Activated gamma-delta T cell treated with anti-CD3 and anti-CD28 coated beads, Interleukin-2, amount 50 U/mL, for 16 hours (primary cell): ENCODE measurements around the gene PPIL1.

ENCODE experiments used
- DNase-seq: peaks from one replicate; pipeline ENCODE4 v3.0.0-alpha.2; 2020; ENCODE audit warnings: low read depth

PPIL1 gene

DNA sequence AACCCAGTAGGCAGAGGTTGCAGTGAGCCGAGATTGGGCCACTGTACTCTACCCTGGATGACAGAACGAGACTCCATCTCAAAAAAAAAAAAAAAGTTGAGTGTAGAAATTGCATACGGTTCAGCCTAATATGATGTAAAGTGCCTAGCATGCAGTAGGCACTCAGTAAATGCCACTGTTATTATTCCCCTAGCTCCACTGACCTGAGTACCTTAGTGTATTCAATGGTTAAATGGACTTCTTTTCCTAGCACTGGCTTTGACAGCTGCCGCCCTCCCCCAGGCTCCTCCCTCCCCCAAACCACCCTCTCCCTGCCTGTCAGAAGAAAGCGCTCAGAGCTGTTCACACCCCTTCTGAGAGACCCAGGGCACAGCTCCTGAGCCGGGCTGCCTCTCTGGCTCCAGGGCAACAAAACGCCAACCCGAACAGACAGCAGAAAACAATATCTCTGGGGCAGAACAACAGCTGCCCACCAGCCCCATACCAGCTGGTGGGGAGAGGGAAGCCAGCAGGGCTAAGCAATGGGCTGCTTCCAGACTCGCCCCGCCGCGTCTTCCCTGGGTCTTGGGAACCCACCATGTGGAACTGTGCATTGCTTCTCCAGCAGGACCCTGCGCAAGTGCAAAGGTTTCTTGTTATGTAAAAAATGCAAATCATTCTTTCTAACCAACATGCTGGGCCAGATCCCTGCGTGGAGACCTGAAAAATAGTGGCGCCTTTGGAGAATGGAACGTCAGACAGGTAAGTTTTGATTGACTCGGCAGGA is 39.8 kb downstream of the PPIL1 start:
- DNase-seq, result no peak

DNA sequence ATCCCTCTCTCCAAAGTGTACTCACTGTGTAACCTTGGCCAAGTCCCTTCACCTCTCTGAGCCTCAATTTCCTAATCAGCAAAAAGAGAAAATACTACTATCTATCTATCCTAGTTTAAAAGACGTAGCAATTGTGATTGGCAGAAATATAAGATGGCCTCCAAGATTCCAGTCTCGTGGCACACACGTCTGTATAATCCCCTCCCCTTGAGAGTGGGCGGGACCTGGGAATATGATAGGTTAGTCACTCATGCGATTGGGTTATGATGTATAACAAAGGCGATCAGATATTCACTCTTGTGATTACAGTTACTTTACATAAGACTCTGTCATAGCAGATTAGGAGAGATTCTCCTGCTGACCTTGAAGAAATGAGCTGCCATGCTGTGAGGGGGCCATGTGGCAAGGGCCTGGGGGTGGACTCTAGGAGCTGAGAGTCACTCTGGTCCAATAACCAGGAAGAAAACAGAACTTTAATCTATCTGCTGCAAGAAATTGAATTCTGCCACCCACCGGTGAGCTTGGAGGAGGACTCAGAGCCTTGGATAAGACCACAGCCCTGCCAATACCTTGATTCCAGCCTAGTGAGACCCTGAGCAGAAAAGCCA is 41.3 kb downstream of the PPIL1 start:
- no peak for DNase-seq

DNA sequence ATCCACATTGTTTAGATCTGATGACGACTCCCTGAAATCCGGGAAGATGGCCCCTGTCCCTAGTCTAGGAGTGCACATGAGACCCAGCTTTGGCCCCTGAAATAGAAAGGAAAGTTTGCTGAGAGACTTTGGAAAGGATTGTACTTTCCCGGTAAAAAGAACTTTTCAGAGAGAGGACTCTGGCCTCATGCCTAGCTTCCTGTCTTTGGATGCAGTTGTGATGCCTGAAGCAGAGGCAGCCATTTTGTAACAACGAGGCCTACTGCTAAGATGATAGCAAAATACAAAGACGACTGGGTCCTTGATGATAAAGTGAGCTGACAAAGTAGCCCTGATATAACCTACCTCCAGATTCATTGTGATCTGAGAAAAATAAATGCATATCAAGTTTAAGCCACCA is 42.3 kb downstream of the PPIL1 start:
- no peak for DNase-seq

DNA sequence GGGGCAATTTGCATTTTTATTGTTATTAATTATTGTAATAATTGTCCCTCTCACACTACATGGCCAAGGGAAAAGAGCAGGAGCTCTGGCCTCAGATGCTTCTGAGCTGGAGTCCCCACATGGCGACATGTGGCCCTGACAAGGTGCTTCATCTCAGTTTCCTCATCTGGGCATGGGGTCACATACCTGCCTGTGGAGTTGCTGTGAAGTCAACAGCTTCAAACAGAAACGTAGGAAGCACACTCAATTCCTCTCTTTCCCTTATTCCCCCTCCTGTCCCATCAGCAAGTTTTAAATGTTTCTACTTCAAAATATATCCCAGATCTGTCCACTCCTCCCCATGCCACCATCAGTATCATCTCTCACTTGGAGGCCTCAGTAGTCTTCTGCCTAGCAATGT is 44.0 kb downstream of the PPIL1 start:
- no peak for DNase-seq

DNA sequence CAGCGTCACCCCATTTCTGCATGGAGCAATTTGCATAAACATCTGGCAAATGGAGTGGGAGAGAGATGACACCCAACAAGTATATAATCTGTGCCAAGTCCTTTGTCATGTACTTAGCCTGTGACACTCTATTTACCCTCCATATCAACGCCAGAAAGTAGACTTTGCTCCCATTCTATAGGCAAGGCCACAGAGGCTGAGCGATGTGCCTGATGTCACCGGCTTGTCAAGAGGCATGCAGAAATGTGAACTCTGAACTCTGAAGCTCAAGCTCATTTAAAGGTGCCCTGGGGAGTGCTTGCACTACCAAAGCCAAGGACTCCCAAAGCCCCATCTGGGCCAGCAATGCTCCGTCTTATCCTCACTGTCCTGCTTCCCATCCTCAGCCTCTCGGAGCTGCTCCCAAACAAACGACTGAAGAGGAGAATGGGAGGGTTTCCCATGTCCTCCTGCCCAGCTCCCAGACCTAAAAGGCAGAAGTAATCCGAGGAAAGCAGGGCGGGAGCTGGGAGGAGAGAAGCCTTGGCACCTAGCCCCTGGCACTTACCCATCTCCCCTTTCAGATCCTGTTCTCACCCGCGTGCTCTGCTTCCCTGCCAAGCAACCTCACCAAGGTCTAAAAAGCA is 44.6 kb downstream of the PPIL1 start:
- DNase-seq, result no peak

DNA sequence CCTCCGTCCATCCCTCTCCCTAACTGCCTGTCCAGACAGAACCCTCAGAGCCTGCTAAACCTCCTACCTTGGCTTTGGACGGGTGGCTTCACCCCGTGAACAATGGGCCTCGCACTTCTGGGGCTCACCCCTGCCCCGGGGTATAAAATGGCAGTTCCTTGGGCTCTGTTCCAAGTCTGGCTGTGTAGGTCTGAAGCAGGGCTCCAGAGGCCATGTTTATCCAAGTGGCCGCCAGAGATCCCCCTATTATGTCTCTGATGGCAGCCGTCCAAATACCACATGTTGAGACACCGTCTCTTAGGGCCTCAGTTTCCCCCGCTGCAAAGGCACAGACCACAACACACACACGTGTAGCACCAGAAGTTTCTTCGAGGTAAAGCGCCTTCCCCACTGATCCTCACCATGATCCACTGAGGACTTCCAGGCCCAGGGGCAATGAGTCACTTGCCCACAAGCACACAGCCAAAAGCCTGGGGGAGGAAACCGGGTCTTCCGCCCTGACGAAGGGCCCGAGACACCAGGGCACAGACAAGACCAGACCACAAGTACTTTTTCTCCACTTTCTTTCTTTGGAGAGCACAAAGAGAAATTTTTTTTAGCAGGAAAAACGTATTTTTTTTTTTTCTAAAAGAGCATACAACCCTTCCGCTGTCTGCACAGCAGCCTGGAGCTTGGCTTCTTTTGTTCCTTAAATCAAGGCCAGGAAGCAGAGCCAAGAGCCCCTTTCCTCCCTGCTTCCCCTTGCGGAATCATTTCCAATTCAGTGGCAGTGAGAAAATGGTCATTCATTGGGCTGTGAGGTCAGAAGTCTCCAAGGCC is 47.1 kb downstream of the PPIL1 start:
- no peak for DNase-seq

DNA sequence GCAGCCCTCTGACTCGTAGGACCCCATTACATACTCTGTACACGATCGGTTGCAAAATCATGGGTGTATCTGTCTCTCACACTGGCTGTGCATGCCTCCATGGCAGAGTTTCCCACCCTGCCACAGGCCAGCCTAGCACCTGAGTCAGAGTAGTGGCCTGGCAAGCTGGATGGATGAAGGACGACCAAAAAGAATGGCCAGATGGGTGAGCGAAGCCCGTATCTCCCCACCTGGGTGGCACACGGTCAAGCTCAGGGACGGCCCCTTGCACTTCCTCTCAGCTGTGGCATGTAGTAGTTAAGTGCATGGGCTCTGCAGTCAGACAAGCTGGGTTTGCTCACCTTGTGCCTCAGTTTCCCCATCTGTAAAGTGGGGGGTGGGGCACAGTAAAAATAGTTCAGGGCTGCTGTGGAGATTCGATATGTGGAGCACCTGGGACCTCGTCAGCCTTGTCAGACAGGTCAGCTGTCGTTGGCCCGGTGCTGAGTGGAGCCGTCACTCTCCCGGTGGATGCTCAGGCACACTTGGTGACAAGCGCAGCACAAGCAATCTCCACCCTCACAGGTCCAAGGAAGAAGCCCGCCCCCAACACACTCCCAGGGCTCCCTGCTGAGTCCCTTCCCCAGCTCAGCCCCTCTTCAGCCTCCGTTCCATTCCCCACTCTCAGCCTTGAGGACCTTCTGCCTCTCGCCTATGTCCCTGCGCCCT is 47.9 kb downstream of the PPIL1 start:
- no peak for DNase-seq

DNA sequence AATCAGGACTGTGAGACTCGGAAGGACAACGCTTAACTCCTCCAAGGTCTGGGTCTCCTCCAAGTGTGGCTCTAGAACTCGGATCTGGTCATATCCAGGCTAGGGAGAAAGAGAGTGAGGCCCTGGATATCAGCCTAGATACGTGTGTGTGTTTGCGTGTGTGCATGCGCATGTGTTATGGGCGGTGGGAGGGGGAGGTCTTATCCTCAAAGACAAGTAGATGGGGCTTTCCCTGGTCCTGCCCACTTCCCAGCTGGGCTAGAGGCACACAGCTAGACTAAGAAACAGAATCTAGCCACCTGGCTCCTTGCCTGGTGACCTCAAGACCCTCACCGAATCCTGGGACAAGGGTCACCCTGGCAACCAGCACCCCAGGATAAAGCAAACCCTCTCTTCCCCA is 48.6 kb downstream of the PPIL1 start:
- DNase-seq, result no peak

DNA sequence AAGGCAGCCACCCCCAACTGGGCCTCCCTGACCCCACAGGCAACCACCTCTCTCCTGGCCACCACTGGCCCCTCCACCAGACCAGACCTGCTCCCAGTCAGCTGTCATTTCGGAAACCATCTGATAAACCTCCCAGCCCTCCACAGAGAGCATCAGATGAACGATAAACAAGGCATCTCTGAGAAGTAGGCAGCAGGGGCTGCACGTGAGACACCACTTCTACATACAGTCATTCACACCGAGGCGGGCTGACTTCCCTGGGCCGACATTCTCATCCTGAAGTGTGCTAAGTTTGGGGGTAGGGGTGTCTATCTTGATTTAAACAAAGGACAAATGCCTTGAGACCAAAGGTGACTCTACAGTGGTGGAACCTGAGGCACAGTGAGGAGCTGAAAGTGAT is 49.2 kb downstream of the PPIL1 start:
- no peak for DNase-seq

DNA sequence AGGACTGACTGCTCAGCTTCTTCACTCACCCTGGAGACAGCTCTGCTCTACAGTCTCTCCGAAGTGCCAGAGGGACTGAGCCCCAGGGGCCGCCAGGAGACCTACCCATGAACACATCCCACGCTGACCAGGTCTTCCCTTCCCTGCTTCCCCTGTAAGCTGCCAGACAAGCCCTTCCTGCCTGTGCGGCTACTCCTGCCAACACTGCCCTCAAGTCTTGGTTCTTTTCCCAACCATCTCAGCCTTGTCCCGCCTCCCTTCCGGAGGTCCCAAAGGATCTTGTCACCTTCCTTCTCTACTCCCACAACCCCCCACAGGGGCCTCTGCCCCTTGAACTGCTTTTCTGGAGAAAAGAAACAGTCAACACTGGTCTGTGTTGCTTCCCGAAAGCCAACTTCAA is 50.4 kb downstream of the PPIL1 start:
- no peak for DNase-seq

DNA sequence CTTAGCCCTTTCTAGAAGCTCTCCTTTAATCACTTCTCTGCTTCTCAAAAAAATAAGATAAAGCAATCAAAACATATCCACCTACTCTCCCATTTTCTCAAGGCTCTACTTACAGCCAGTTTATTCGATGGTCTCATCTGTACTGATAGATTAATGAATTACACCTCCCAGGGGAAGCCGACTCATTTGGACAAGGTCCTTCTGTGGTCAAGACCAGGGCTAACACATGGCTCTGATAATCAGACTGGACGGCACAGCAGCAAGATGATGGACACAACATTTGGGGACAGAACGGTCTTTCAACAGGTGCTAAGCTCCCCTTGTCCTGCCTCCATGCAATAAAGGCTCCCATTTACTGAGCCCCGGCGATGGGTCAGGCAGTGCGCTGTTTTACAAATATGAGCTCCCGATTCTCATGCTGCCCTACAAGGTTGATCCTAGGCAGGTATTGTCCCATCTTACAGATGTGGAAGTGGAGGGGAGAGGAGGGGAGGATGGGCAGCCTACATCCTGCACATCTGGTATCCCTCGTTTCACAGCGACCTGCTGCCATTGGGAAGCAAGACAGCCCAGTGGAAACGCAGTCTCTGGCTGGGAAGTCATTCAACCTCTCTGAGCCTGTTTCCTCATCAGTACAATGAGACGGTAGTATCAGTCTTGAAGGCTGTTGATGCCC is 51.0 kb downstream of the PPIL1 start:
- no peak for DNase-seq

DNA sequence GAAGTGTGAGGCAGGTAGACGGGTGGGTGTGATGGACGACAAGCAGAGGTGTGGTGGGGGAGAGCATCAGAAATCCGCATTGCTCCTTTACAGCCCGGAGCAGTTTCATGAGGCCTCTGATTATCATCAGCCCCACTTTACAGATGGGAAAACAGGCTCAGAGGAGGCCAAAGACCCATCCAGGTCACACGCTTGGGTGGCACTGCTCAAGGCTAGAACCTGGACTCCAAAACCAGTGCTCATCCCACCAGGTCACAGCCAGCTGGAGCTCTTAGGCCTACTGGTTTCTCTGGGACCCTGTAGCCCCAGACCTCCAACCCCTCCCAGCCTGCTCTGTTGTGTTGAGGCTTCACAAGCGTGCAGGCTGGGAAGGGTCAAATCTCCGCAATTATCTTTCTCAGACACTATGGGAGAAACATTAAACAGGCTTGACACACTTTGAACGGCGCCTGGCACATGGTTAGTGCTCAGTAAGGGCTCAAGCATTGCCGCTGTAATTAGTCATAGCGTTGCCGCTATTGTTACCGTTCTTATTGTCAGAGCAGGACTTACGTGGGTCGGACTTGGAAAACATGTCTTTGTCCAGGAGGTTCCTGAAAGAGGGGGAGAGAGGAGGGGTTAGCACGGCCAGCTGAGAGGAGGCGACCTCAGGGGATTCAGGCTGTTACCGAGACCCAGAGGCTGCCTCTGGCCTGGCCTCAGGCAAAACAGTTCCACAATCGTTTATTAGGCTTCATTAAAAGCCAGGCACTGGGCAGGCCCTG is 51.9 kb downstream of the PPIL1 start:
- no peak for DNase-seq

DNA sequence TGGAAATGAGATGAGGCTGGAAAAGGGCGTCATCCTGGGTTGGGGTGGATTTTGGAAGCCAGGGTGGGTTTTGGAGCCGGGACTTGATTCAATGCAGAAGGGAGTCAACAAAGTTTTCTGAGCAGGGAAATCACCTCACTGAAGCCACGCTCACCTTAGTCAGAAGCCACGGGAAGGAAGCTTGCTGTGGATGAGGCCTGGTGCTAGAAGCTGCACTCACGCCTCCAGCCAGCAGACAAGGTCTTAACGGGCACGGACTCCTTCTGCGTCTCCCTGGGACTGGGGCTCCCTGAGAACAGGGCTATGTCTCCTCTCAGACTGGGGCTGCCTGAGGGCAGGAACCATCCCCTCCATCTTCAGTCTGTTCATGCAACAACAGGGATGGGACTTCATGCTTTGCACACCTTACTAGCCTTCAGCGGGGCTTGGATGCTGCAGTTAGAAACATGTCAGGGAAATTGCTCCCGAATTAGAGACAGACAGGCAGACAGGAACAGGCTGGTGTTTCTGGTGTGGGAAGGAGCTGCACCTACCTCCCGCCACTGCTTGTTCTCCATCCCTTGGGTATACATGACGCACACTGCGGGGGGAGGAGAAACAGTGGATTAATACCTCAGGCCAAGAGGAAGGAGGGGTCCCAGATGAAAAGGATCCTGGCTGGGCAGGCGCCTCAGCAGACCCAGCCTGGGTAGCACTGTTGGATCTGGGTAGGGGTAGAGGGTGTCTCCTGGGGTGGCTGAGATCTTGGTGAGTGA is 52.8 kb downstream of the PPIL1 start:
- DNase-seq, result no peak

DNA sequence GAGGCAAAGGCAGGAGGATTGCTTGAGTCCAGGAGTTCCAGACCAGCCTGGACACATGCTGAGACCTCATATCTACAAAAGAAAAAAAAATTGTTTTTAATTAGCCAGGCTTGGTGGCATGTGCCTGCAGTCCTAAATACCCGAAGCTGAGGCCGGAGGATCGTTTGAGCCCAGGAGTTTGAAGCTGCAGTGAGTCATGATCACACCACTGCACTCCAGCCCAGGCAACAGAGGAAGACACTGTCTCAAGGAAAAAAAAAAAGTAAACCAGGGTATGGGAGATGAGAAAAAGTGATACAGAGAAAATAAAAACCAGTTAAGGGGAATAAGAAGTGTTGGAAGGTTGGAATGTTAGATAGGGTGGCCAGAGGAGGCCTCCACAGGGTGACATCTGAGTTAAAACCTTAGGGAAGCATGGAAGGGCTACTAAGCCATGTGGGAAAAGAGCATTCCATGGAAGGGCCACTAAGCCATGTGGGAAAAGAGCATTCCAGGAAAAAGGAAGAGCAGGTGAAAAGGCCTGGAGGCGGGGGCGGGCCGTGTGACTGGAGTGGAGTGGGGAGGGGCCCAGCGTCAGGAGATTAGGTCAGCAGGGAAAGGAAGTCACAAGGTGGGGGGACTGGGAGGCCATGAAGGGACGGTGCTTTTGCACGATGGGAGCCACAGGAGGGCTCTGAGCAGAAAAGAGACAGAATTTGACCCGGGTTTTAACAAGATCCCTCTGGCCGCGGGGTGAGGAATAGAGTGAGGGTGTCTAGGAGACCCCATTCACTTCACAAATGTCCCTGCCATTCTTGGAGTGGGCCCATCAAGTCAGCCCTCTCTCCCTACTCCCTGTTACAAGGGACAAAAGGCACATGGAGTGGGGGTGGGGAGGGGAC is 53.7 kb downstream of the PPIL1 start:
- DNase-seq, result no peak

DNA sequence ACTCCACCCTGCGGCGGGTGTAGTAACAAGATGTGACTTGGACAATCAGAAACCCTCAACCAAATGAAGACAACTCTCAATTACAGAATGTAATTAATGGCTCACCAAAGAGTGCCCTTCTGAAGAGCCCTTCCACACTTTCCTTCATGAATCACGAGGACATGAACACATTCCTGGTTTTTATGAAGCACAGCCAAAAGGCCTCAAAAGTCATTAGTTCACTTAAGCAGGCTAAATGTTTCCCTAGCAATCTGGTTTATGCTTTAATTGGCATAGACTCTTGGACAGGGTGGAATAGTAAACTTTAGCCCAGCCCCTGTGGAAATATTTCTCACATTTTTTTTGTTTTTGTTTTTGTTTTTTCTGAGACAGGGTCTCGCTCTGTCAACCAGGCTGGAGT is 55.8 kb downstream of the PPIL1 start:
- no peak for DNase-seq

DNA sequence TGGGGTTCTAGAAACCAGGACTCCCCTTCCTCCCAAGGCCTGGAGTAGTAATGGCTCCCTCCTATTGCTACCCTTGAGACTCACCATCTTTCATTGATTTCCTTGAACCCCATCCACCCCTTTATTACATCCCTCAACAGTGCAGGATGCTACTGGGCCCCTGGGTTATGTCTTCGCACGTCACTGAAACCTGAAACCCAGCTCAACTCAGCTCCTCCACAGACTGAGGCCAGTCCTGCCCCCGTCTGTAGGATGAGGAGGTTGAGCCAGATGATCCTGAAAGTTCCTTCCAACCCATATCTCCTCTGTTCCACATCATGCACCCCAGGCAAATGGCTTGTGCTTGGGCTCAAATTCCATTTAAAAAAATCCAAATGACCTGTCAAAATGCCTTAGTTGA is 56.8 kb downstream of the PPIL1 start:
- no peak for DNase-seq

DNA sequence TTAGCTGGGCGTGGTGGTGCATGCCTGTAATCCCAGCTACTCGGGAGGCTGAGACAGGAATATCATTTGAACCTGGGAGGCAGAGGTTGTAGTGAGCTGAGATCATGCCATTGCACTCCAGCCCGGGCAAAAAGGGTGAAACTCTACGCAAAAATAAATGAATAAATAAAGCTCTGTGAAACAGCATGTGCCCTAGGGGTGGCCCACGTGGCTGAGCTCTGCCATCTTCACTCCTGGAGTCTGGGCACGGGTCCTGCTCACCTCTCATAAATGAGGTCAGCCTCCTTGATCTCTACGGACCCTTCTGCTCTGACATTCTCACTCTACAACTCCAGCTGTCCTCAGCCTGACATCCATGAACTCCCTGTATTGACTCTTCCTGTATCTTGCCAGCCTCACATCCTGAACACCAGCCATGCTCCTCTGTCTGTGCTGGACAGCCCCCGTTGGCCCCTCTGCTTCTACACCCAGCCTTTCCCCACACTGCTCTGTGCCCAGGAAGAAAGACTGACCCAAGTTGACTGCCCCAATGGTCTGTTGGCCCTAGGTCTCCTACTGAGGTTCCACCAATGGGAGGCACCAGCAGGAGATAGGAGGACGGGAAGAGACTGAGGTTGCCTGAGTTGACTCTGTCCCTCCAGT is 57.3 kb downstream of the PPIL1 start:
- no peak for DNase-seq

DNA sequence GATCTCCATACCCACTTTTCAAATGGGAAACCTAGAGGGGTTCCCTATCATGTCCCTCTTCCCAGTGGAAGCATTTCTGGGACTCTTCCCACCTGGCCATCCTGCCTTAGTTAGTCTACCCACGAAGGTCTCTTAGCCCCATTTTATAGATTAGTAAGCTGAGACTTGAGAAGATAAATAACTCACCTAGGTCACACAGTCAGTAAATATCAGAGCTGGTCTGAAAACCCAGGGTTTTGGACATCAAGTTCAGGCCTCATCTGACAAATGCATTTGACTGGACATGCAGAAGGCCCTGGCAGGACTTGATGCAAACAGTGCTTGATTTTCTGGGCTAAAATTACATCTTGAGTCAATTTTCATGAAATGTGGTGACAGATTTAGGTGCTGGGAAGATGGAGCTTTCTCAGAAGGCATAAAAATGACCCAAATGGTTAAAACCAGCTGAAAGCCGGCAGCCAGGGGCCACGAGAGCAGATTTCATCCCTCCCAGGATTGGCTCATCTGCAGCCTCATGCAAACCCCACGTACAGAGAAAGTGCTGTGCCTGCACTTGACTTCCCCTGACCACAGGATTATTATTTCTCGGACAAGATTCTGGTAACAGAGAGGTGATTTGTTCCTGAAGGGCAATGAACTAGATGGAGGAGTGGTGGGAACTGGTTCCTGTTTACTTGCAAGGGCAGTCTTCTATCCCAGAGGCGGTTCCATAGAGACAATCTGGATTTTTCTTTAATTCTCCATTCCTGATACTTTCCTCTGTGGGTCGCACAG is 58.5 kb downstream of the PPIL1 start:
- no peak for DNase-seq
